ENCODE results near the gene CORO2B. TPM values are rescaled to one million over a fixed set of nuclear protein-coding genes. Genes with fewer than 3 reads are reported as not detected.

The CORO2B gene
- polyA plus RNA-seq, 3 donors: 22.2 to 25.3 (median 23.9) TPM

GRCh38 chr15:68765602-68766368, 187.0 kb downstream of the CORO2B start:
- DNase-seq (ENCODE audit: extremely low read depth in 1 of 11, low read depth in 9 of 11, low spot score in 4 of 11): no peak

- no peak for DNase-seq (ENCODE audit: extremely low read depth in 1 of 11, low read depth in 9 of 11, low spot score in 4 of 11)
Observed at GRCh38 chr15:68767833-68768232, 189.0 kb downstream of the CORO2B start.

GRCh38 chr15:68768321-68768720, 189.5 kb downstream of the CORO2B start:
- DNase-seq (ENCODE audit: extremely low read depth in 1 of 11, low read depth in 9 of 11, low spot score in 4 of 11): no peak

DNA sequence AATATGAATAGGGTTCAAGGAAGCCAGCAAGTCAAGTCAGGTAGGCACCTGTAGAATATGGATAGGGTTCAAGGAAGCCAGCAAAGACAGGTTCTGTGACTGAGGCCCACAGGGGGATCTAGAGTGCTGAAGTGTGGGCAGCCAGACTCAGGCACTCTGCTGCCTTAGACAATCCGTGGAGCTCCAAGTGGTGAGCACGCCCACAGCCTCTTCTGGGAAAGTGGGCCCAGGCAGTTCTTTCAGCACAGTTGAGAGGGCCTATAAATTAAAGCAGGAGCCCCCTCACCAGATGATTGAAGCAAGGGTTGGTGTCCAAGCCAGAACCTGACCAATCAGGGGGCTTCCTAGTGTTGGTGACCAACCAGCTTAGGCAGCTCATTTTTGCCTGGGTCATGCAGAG, 190.9 kb downstream of the CORO2B start:
- no peak for DNase-seq (ENCODE audit: extremely low read depth in 1 of 11, low read depth in 9 of 11, low spot score in 4 of 11)

DNA sequence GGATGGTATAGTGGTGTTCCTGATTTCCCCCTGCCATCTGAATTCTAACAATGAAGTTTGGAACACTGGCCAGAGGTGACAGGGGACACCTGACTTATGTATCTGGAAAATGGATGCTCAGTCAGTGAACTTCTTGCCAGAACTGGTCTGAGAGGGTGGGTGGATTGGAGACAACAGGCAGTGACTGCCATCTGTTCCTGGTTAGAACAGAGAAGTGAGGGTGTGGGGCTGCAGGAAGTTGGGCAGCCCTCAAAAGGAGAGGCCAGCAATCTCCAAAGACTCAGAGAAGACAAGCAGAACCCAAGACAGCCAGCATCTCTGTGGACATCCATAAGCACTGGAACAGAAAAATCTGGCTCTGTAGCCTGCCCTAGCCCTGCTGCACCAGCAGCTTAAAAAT, 191.4 kb downstream of the CORO2B start:
- no peak for DNase-seq (ENCODE audit: extremely low read depth in 1 of 11, low read depth in 9 of 11, low spot score in 4 of 11)

GRCh38 chr15:68773036-68773435, 194.2 kb downstream of the CORO2B start:
- no peak for DNase-seq (ENCODE audit: extremely low read depth in 1 of 11, low read depth in 9 of 11, low spot score in 4 of 11)

GRCh38 chr15:68774120-68774519, 195.3 kb downstream of the CORO2B start:
- no peak for DNase-seq (ENCODE audit: extremely low read depth in 1 of 11, low read depth in 9 of 11, low spot score in 4 of 11)

DNA sequence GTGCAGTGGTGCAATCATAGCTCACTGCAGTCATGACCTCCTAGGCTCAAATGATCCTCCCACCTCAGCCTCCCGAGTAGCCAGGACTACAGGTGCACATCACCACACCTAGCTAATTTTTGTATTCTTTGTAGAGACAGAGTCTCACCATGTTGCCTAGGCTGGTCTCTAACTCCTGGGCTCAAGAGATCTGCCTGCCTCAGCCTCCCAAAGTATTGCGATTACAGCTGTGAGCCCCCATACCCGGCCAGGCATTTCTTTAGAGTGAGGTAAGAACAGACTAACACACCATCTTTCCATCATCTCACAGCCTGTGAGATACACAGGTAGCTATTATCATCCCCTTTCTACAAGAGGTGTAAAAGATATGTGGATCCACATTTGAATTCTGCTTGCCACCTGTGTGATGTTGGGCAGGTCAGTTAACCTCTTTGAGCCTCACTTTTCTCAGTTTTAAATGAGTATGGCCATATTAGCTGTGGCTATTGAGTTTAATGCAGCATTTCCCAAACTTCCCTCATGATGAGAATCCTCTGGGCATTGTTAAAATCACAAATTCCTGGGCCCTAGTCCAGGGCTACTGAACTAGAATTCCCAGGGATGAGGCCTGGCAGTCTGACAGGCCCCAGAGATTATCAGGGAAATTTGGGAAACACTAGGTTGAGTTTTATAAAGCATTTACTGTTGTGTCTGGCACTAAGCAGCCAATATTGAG, 195.9 kb downstream of the CORO2B start:
- DNase-seq (ENCODE audit: extremely low read depth in 1 of 11, low read depth in 9 of 11, low spot score in 4 of 11): no peak

DNA sequence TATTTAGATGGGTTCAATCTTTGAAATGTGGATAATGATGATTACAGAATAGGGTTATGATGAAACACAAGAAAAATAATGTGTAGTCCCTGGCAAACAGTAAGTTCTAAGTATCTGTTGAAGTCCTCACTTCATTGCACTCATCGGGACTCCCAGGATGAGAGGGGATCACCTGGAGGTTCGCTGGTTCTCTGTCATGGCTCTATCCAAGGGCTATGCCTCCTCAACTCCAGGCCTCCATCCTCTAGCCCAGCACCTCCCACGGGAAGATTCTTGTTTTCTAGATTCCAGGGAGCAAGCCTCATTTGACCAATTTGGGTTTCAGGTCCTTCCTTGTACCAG, 196.4 kb downstream of the CORO2B start:
- no peak for DNase-seq (ENCODE audit: extremely low read depth in 1 of 11, low read depth in 9 of 11, low spot score in 4 of 11)

GRCh38 chr15:68775671-68776476, 197.1 kb downstream of the CORO2B start:
- no peak for DNase-seq (ENCODE audit: extremely low read depth in 1 of 11, low read depth in 9 of 11, low spot score in 4 of 11)

- no peak for DNase-seq (ENCODE audit: extremely low read depth in 1 of 11, low read depth in 9 of 11, low spot score in 4 of 11)
Observed at GRCh38 chr15:68776477-68777270, 197.9 kb downstream of the CORO2B start.

Other genes starting within 250 kb of the CORO2B start
- 1 to 10 TPM; 3.1 to 4.4 (median 3.4) TPM for gene ITGA11, start 146.8 kb upstream of the CORO2B start, polyA plus RNA-seq (ENCODE audit: insufficient read length in 3 of 3)
- 100 to 1,000 TPM; 273 to 319 (median 309) TPM for gene ANP32A, start 241.9 kb downstream of the CORO2B start, polyA plus RNA-seq (ENCODE audit: insufficient read length in 3 of 3)